H1 (cell line): ENCODE data around the gene ATP6V1F. TPM values are rescaled to one million over a fixed set of nuclear protein-coding genes. Genes with fewer than 3 reads are reported as not detected.

Experiments
- ASH2L ChIP-seq: fragments of 200-600, 300-600 bp; sonication (generic); IDR thresholded peaks from one replicate; pipeline ENCODE4 v1.7.1; 2017; ENCODE audit warnings: low read length
- CBX5 ChIP-seq: fragments of 300-800, 300-1000 bp; sonication (generic); IDR thresholded peaks from 2 replicates; pipeline ENCODE4 v1.7.1; 2016; ENCODE audit warnings: antibody characterized with exemption, low read length, low read depth
- CBX8 ChIP-seq: fragments of 300-800, 300-1000 bp; sonication (generic); IDR thresholded peaks from 2 replicates; pipeline ENCODE4 v1.7.1; 2016; ENCODE audit warnings: low read depth, low read length, borderline replicate concordance
- CEBPB ChIP-seq: IDR thresholded peaks from 2 replicates; pipeline ENCODE4 v1.6.1; 2012; ENCODE audit warnings: low read depth, low read length
- CHD1 ChIP-seq: IDR thresholded peaks from 2 replicates; pipeline ENCODE4 v1.6.1; 2012; ENCODE audit warnings: low read depth, low read length, improper control_type of control experiment
- CREB1 ChIP-seq: IDR thresholded peaks from 2 replicates; pipeline ENCODE4 v1.6.1; 2012; ENCODE audit warnings: inconsistent platforms
- EP300 ChIP-seq, 2 experiments: IDR thresholded peaks; 1 replicate in 1 of 2; 2 replicates in 1 of 2; pipeline ENCODE4 v1.6.1; 2011 to 2012; ENCODE audit warnings: low read depth in 2 of 2, low read length in 2 of 2, mild to moderate bottlenecking in 2 of 2, borderline replicate concordance in 1 of 2, inconsistent platforms in 1 of 2, moderate library complexity in 1 of 2
- GTF2F1 ChIP-seq: IDR thresholded peaks from 2 replicates; pipeline ENCODE4 v1.6.1; 2012; ENCODE audit warnings: low read depth, low read length, improper control_type of control experiment, borderline replicate concordance
- JUN ChIP-seq: IDR thresholded peaks from 2 replicates; pipeline ENCODE4 v1.6.1; 2011; ENCODE audit warnings: low read depth, mild to moderate bottlenecking, improper control_type of control experiment, low read length
- KDM4A ChIP-seq: IDR thresholded peaks from one replicate; pipeline ENCODE4 v1.7.1; 2012; ENCODE audit warnings: low read depth, mild to moderate bottlenecking, moderate library complexity, low read length, inconsistent platforms; ENCODE audit not compliant: severe bottlenecking
- KDM5A ChIP-seq: fragments of 200-600 bp; IDR thresholded peaks from 2 replicates; pipeline ENCODE4 v1.7.1; 2012; ENCODE audit warnings: mild to moderate bottlenecking, low read length, inconsistent platforms, mixed read lengths
- MAX ChIP-seq: IDR thresholded peaks from 2 replicates; pipeline ENCODE4 v1.6.1; 2012; ENCODE audit warnings: inconsistent platforms
- NRF1 ChIP-seq: IDR thresholded peaks from 2 replicates; pipeline ENCODE4 v1.6.1; 2011; ENCODE audit warnings: mild to moderate bottlenecking, low read depth, low read length, improper control_type of control experiment
- POLR2A ChIP-seq, 2 experiments: IDR thresholded peaks; 1 replicate in 1 of 2; 2 replicates in 1 of 2; pipeline ENCODE4 v1.6.1; 2011; ENCODE audit warnings: low read depth in 2 of 2, low read length in 2 of 2, mild to moderate bottlenecking in 2 of 2; ENCODE audit errors: control extremely low read depth in 1 of 2
- RFX5 ChIP-seq: IDR thresholded peaks from 2 replicates; pipeline ENCODE4 v1.6.1; 2011; ENCODE audit warnings: low read depth, low read length, improper control_type of control experiment, borderline replicate concordance
- SIN3A ChIP-seq, 2 experiments: IDR thresholded peaks in 1 of 2; conservative IDR thresholded peaks in 1 of 2; 2 replicates each; pipeline ENCODE4 v1.6.1; 2011 to 2012; ENCODE audit warnings: low read length in 2 of 2, improper control_type of control experiment in 1 of 2, low read depth in 1 of 2, mild to moderate bottlenecking in 1 of 2
- SIX5 ChIP-seq: IDR thresholded peaks from 2 replicates; pipeline ENCODE4 v1.6.1; 2011; ENCODE audit warnings: mild to moderate bottlenecking, low read depth, low read length
- TBP ChIP-seq: IDR thresholded peaks from 2 replicates; pipeline ENCODE4 v1.6.1; 2011; ENCODE audit warnings: low read depth, low read length, improper control_type of control experiment
- TEAD4 ChIP-seq: IDR thresholded peaks from 2 replicates; pipeline ENCODE4 v1.6.1; 2012; ENCODE audit warnings: low read depth, low read length, inconsistent platforms, mixed read lengths
- ZNF274 ChIP-seq: IDR thresholded peaks from 2 replicates; pipeline ENCODE4 v1.7.0; 2012; ENCODE audit warnings: low read length, borderline replicate concordance; ENCODE audit errors: extremely low read depth
- polyA plus RNA-seq, 7 experiments: library from polyadenylated mRNA; depleted of rRNA in 3 of 7; stranded (reverse) in 5 of 7; unstranded in 2 of 7; fragments of >200 nt in 5 of 7; fragments of 200-250 nt in 2 of 7; gene quantifications; 1 replicate in 5 of 7; 2 replicates in 1 of 7; 4 replicates in 1 of 7; pipeline versions ENCODE4 v1.2.1 to v1.2.3, GENCODE V29; 2011 to 2013; ENCODE audit warnings: missing spikeins in 2 of 7, mixed read lengths in 2 of 7
- total RNA-seq: library from RNA; stranded (reverse); fragmentation: NEBNext Ultra II Directional; extraction: Animal tissue kit (Norgen Biotek cat#: 25700); gene quantifications from 2 replicates; pipeline ENCODE4 v1.2.1, GENCODE V29; 2021
- TF ChIP-seq, protein P1 (sequence below): IDR thresholded peaks from 2 replicates; pipeline ENCODE4 v1.6.1; 2012; ENCODE audit warnings: inconsistent platforms

ATP6V1F gene
- total and polyA plus RNA-seq, 2 of the 8 experiments (the other 6 are each of a cell fraction or from before 2014, with no cell fraction given), result 104 to 318 TPM

DNA sequence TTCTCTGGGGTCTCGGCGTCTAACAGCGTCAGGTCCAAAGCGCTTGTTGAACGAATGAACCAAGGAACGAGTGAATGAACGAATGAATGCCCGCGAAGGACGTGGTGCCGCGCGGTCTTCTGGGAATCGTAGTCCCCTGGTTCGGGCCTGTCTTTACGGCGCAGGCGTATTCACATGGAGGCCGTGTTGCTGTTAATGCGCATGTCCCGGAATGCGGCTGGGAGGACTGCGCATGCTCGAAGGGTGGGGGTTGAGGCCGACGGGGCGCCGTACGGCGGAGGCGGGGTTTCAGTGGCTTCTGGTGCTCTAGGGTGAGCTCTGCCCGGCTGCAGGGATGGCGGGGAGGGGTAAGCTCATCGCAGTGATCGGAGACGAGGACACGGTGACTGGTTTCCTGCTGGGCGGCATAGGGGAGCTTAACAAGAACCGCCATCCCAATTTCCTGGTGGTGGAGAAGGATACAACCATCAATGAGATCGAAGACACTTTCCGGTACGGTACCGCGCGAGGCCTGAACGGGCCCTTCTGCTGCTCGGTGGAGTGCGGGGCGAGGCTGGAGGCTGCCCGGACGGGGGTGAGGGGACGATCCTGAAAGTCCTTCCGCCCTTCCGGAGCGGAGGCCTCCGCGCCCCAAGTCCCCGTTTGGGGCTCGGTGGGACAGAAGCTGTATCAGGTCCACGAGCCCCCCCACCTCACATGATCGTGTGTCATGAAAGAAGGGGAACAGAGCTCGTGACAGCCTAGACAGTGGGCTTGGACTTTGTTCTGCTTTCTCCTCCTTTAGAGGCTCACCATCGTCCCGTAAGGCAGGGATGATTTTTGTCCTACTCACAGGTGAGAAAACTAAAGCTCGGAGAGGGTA is at the start of gene ATP6V1F (continued):
- no peak; the same call in none of the 2 replicates for TF ChIP-seq MAX
- TF ChIP-seq JUN, result no peak
- peak; percentile 91 for TF ChIP-seq TEAD4
- no peak for TF ChIP-seq CBX5
- TF ChIP-seq CHD1, result no peak
- no peak for TF ChIP-seq GTF2F1
- TF ChIP-seq ZNF274, result no peak
- no peak for TF ChIP-seq TBP
- TF ChIP-seq RFX5, result no peak
- TF ChIP-seq KDM5A, result no peak
- TF ChIP-seq, protein P1, sequence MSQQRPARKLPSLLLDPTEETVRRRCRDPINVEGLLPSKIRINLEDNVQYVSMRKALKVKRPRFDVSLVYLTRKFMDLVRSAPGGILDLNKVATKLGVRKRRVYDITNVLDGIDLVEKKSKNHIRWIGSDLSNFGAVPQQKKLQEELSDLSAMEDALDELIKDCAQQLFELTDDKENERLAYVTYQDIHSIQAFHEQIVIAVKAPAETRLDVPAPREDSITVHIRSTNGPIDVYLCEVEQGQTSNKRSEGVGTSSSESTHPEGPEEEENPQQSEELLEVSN, result no peak; the same call in 1 of the 2 replicates
- peak; percentile 79 for TF ChIP-seq ASH2L
- no peak for TF ChIP-seq EP300 (IDR thresholded peaks at IDR 0.05; ENCODE audit: borderline replicate concordance in 1 of 2, low read depth in 2 of 2, low read length in 2 of 2)
- no peak for TF ChIP-seq CEBPB
- TF ChIP-seq NRF1, result peak; percentile 87
- TF ChIP-seq SIN3A (conservative IDR thresholded peaks at IDR 0.05 in 1 of 2, IDR thresholded peaks at IDR 0.05 in 1 of 2; ENCODE audit: low read depth in 1 of 2, low read length in 2 of 2), result 0 out of 4 replicates have a peak, but pooled peaks of 1 of the 2 experiments have one; percentile 28
- TF ChIP-seq KDM4A, result peak; percentile 73
- peak; percentile 84 for TF ChIP-seq CREB1
- TF ChIP-seq POLR2A (IDR thresholded peaks at IDR 0.05; ENCODE audit: control extremely low read depth in 1 of 2, low read depth in 2 of 2, low read length in 2 of 2), result peak in 1 of 2 experiments; percentile 49; a peak in 2 of 3 replicates
- no peak for TF ChIP-seq CBX8
- TF ChIP-seq SIX5, result peak; percentile 58
